Thyroid gland (tissue), 4 donors: ENCODE results near the gene MCAT.

ENCODE experiments used
- POLR2A ChIP-seq, 2 donors: fragments of 450-650 bp; IDR thresholded peaks; one replicate each; pipeline ENCODE4 v1.6.1; 2017; ENCODE audit warnings: antibody characterized with exemption in 2 of 2, mild to moderate bottlenecking in 2 of 2, moderate library complexity in 1 of 2
- TF ChIP-seq, protein P1 (sequence below), 6 experiments: fragments of 200-600 bp in 3 of 6; fragments of 450-650 bp in 3 of 6; sonication (generic) in 3 of 6; IDR thresholded peaks; one replicate each; pipeline ENCODE4 v1.5.1; 2016 to 2019; ENCODE audit warnings: antibody characterized with exemption in 6 of 6, mild to moderate bottlenecking in 2 of 6, inconsistent platforms in 1 of 6, moderate library complexity in 1 of 6

DNA sequence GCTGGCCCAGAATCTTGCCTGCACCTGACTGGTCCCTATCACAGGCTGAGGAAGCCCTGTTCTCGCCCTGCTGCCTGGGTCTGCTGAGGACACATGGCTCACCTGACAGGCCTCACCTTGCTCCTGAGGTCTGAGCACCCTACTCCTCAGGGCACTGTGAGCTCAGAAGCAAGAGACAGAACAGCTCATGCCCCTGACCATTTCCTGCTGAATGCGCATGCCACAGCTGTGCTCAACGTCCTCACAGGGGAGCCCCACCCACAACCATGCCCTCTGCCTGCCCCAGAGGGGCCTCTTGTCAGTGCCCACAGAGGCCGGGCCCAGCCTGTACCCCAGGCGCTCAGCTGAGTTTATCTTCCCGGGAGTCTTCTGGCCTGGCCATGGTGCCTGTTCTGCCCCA, 5.4 kb upstream of the MCAT start:
- TF ChIP-seq, protein P1, sequence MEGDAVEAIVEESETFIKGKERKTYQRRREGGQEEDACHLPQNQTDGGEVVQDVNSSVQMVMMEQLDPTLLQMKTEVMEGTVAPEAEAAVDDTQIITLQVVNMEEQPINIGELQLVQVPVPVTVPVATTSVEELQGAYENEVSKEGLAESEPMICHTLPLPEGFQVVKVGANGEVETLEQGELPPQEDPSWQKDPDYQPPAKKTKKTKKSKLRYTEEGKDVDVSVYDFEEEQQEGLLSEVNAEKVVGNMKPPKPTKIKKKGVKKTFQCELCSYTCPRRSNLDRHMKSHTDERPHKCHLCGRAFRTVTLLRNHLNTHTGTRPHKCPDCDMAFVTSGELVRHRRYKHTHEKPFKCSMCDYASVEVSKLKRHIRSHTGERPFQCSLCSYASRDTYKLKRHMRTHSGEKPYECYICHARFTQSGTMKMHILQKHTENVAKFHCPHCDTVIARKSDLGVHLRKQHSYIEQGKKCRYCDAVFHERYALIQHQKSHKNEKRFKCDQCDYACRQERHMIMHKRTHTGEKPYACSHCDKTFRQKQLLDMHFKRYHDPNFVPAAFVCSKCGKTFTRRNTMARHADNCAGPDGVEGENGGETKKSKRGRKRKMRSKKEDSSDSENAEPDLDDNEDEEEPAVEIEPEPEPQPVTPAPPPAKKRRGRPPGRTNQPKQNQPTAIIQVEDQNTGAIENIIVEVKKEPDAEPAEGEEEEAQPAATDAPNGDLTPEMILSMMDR (IDR thresholded peaks at IDR 0.05), result no peak
- TF ChIP-seq POLR2A (IDR thresholded peaks at IDR 0.05), result no peak
